B cell (primary cell): ENCODE results near the gene FTSJ3. TPM values are rescaled to one million over a fixed set of nuclear protein-coding genes. Genes with fewer than 3 reads are reported as not detected.
"Not testable (repeated sequence)": the region's sequence is repeated elsewhere in the genome, so short reads cannot be mapped to it uniquely, and the experiment has no call there.

Source experiments
- ATAC-seq: fragments of 200-7000 bp; cut with Tn5 transposase; one replicate; pipeline ENCODE4 v1.10.0; 2021; ENCODE audit warnings: low read depth, mild to moderate bottlenecking, moderate number of reproducible peaks, moderate library complexity
- CTCF ChIA-PET: fragments of 350-600 bp; sonication (Branson Sonifier 250); formaldehyde crosslinking; loops from one replicate; lab custom pipeline; 2021; ENCODE audit warnings: antibody characterized with exemption, inconsistent platforms; lab: Charles Lee
- POLR2A ChIA-PET: fragments of 350-600 bp; sonication (Branson Sonifier 250); formaldehyde crosslinking; loops from one replicate; lab custom pipeline; 2021; ENCODE audit warnings: antibody characterized with exemption; lab: Charles Lee
- DNase-seq: peaks from one replicate; pipeline ENCODE4 v3.0.0; 2013
- H2AFZ ChIP-seq: 2 replicates; pipeline ENCODE4 v1.6.1; 2012; ENCODE audit warnings: mild to moderate bottlenecking, low read depth, low read length; ENCODE audit not compliant: insufficient read depth, poor library complexity, severe bottlenecking
- H3K27ac ChIP-seq, 2 donors: 1 replicate in 1 of 2; 2 replicates in 1 of 2; pipeline ENCODE4 v1.5.1; 2012 to 2013; ENCODE audit warnings: low read length in 2 of 2, mild to moderate bottlenecking in 2 of 2, moderate library complexity in 1 of 2
- H3K27me3 ChIP-seq, 4 experiments: fragments of 200-600 bp in 1 of 4; sonication (generic) in 1 of 4; replicated peaks in 1 of 4; 1 replicate in 2 of 4; 2 replicates in 2 of 4; pipeline versions ENCODE4 v1.6.1 to v1.7.0; 2013 to 2016; ENCODE audit warnings: low read length in 3 of 4, mild to moderate bottlenecking in 2 of 4, mixed read lengths in 1 of 4, moderate library complexity in 1 of 4; ENCODE audit not compliant: insufficient read depth in 4 of 4, control insufficient read depth in 3 of 4; ENCODE audit errors: control extremely low read depth in 1 of 4
- H3K36me3 ChIP-seq, 2 experiments: replicated peaks in 1 of 2; 1 replicate in 1 of 2; 2 replicates in 1 of 2; pipeline versions ENCODE4 v1.6.1 to v1.7.1; 2013; ENCODE audit warnings: low read length in 1 of 2; ENCODE audit not compliant: insufficient read depth in 2 of 2, control insufficient read depth in 1 of 2; ENCODE audit errors: control extremely low read depth in 1 of 2, extremely low read depth in 1 of 2
- H3K4me1 ChIP-seq, 2 donors: fragments of 200-600 bp in 1 of 2; sonication (generic) in 1 of 2; 1 replicate in 1 of 2; 2 replicates in 1 of 2; pipeline versions ENCODE4 v1.5.1 to v1.6.1; 2013 to 2017; ENCODE audit warnings: low read length in 2 of 2; ENCODE audit not compliant: control insufficient read depth in 2 of 2, insufficient read depth in 2 of 2
- H3K4me2 ChIP-seq: replicated peaks from 2 replicates; pipeline ENCODE3; 2012; ENCODE audit warnings: mild to moderate bottlenecking, low read depth, low read length; ENCODE audit not compliant: poor library complexity, severe bottlenecking
- H3K4me3 ChIP-seq, 5 experiments: fragments of 200-600 bp in 1 of 5; sonication (generic) in 1 of 5; 1 replicate in 3 of 5; 2 replicates in 2 of 5; pipeline versions ENCODE4 v1.5.1 to v1.7.0; 2011 to 2016; ENCODE audit warnings: low read length in 4 of 5, mild to moderate bottlenecking in 4 of 5, low read depth in 2 of 5, control low read depth in 1 of 5, moderate library complexity in 1 of 5; ENCODE audit not compliant: insufficient read depth in 1 of 5; ENCODE audit errors: control extremely low read depth in 1 of 5, extremely low read depth in 1 of 5
- H3K79me2 ChIP-seq: fragments of 200-600 bp; sonication (generic); one replicate; pipeline ENCODE4 v1.6.0; 2016; ENCODE audit warnings: low read length; ENCODE audit not compliant: control insufficient read depth, insufficient read depth
- H3K9ac ChIP-seq: fragments of 200-600 bp; sonication (generic); 2 replicates; pipeline ENCODE4 v1.6.1; 2017; ENCODE audit warnings: mild to moderate bottlenecking, low read length, moderate library complexity
- H3K9me3 ChIP-seq, 3 donors: one replicate each; pipeline versions ENCODE4 v1.6.1 to v1.7.1; 2013; ENCODE audit warnings: low read length in 2 of 3; ENCODE audit not compliant: control insufficient read depth in 2 of 3, insufficient read depth in 1 of 3; ENCODE audit errors: control extremely low read depth in 1 of 3
- H4K20me1 ChIP-seq: 2 replicates; pipeline ENCODE4 v1.6.0; 2012; ENCODE audit warnings: mild to moderate bottlenecking, low read length; ENCODE audit not compliant: insufficient read depth, control insufficient read depth, poor library complexity, severe bottlenecking
- H3K27ac Mint-ChIP-seq: one replicate; pipeline ENCODE4 v1.8.0; 2021; ENCODE audit warnings: mixed read lengths
- H3K27me3 Mint-ChIP-seq: one replicate; pipeline ENCODE4 v1.8.0; 2021; ENCODE audit warnings: mixed read lengths
- H3K4me1 Mint-ChIP-seq: one replicate; pipeline ENCODE4 v1.8.0; 2021; ENCODE audit warnings: mixed read lengths
- H3K4me3 Mint-ChIP-seq: one replicate; pipeline ENCODE4 v1.8.0; 2021; ENCODE audit warnings: mixed read lengths
- H3K9me3 Mint-ChIP-seq: one replicate; pipeline ENCODE4 v1.8.0; 2022; ENCODE audit warnings: mixed read lengths; ENCODE audit not compliant: insufficient read depth
- CTCF ChIP-seq: fragments of 200-600 bp; IDR thresholded peaks from one replicate; pipeline ENCODE4 v1.8.0; 2022; ENCODE audit warnings: antibody characterized with exemption, mild to moderate bottlenecking
- EZH2 ChIP-seq: IDR thresholded peaks from 2 replicates; pipeline ENCODE4 v1.6.1; 2012; ENCODE audit warnings: borderline replicate concordance, low read depth, mild to moderate bottlenecking, moderate library complexity, low read length; ENCODE audit not compliant: insufficient read depth, poor library complexity, severe bottlenecking
- WGBS: methylation state at CpG from one replicate; pipeline ENCODE4 v1.1.5; 2013; ENCODE audit warnings: missing lambda C conversion rate; ENCODE audit not compliant: insufficient coverage; 5-methylcytosine and 5-hydroxymethylcytosine counted together
- intact Hi-C: fragments of 100-400 bp; cut with micrococcal nuclease; formaldehyde crosslinking; loops from one replicate; pipeline ENCODE4 v1.10.0; 2022
- polyA minus RNA-seq: library from RNA; depleted of rRNA, polyadenylated mRNA; stranded (reverse); fragments of >200 nt; gene quantifications from 2 replicates; pipeline ENCODE4 v1.2.3, GENCODE V29; 2012
- polyA plus RNA-seq: library from polyadenylated mRNA; depleted of rRNA; stranded (reverse); fragments of >200 nt; gene quantifications from 2 replicates; pipeline ENCODE4 v1.2.3, GENCODE V29; 2012
- total RNA-seq, 2 donors: library from RNA; stranded (reverse); fragments of 120-200 nt in 1 of 2; gene quantifications; 1 replicate in 1 of 2; 2 replicates in 1 of 2; pipeline versions ENCODE4 v1.2.3 to v1.2.4, GENCODE V29; 2013 to 2022

FTSJ3 gene
- total RNA-seq (75.9 and 78.2 TPM in 2 replicates), polyA plus RNA-seq (26.5 and 35.1 TPM in 2 replicates), polyA minus RNA-seq (31.0 and 43.1 TPM in 2 replicates)
- total RNA-seq (2013): 39.0 TPM

GRCh38 chr17:63827002-63827800, at the start of gene FTSJ3, which contains the start of gene PSMC5:
TSS of gene FTSJ3 (minus strand) at chr17:63827663. CDS start at chr17:63826902, 761 bp downstream.
TSS of gene PSMC5 (plus strand) at chr17:63827431. CDS start at chr17:63827491, 60 bp downstream.
- H3K4me1 Mint-ChIP-seq: peaks cover 73% of the 10 kb centered on the region
- Histone ChIP-seq H3K4me1 (peaks cover 38 to 53% of the 10 kb centered on the region in 2 donors), H2AFZ (peak within 1 kb of the TSS; percentile 92), H4K20me1 (peaks cover 5% of the 10 kb centered on the region), H3K36me3 (peaks cover 2 to 67% of the 10 kb centered on the region in 2 experiments), H3K4me2 (peak within 1 kb of the TSS; percentile 87), H3K9ac (peak within 1 kb of the TSS; percentile 80), H3K27ac (peak within 1 kb of the TSS; percentile 70 to 92), H3K79me2 (peaks cover 54% of the 10 kb centered on the region), H3K27me3 (no peaks in the 10 kb centered on the region), H3K4me3 (peak within 1 kb of the TSS; percentile 78 to 92 (median 81)), H3K9me3 (no peaks in the 10 kb centered on the region)
- DNase-seq (peak; percentile 98), ATAC-seq (peak; percentile 95)
- peak within 1 kb of the TSS; percentile 98 for H3K27ac Mint-ChIP-seq
- TF ChIP-seq EZH2 (no peak), CTCF (peak; percentile 72)
- POLR2A ChIA-PET: interaction anchor here (0.6 to 2.7 kb wide), 5 partner anchors 16 to 678 kb away, joined by 3 to 23 read pairs (median 6); partner anchors contain the start of genes CCDC47, DDX42, LIMD2 and SMARCD2
- 0% methylated on average over 52 of the region's 58 CpGs for WGBS
- H3K9me3 Mint-ChIP-seq: no peaks in the 10 kb centered on the region
- H3K4me3 Mint-ChIP-seq: peak within 1 kb of the TSS; percentile 98
- CTCF ChIA-PET: interaction anchor here (0.6 to 3.3 kb wide), 5 partner anchors 13 to 277 kb away, joined by 3 to 15 read pairs (median 4); partner anchors contain the start of gene DCAF7
- intact Hi-C loops: loop anchor here (1.0 to 5.0 kb wide), 8 partner anchors 16 to 680 kb away; partner anchors contain the start of genes CCDC47, CEP95, DDX5 and ERN1
- no peaks in the 10 kb centered on the region for H3K27me3 Mint-ChIP-seq

- H3K4me1 ChIP-seq, POLR2A ChIA-PET, H3K79me2 ChIP-seq, intact Hi-C loops, H3K9me3 Mint-ChIP-seq, DNase-seq, ATAC-seq, H3K36me3 ChIP-seq, H3K27me3 Mint-ChIP-seq, H3K4me3 Mint-ChIP-seq, H3K9me3 ChIP-seq, H2AFZ ChIP-seq, CTCF ChIA-PET, H4K20me1 ChIP-seq, H3K4me3 ChIP-seq, H3K4me2 ChIP-seq, H3K27ac Mint-ChIP-seq, H3K27me3 ChIP-seq, H3K9ac ChIP-seq, H3K27ac ChIP-seq: not testable (repeated sequence)
- peaks cover 10% of the 10 kb centered on the region for H3K4me1 Mint-ChIP-seq
- no CpG with 5 or more reads among the region's 6 CpGs for WGBS
These were observed 47.2 kb upstream of the FTSJ3 start for GRCh38 chr17:63874693-63875092.

- ATAC-seq, H3K9ac ChIP-seq, H3K4me3 Mint-ChIP-seq, H3K27ac Mint-ChIP-seq, H3K4me2 ChIP-seq, H4K20me1 ChIP-seq, H3K79me2 ChIP-seq, H3K4me1 ChIP-seq, H3K36me3 ChIP-seq, H3K9me3 Mint-ChIP-seq, H3K27me3 ChIP-seq, CTCF ChIA-PET, H3K9me3 ChIP-seq, H3K4me3 ChIP-seq, H2AFZ ChIP-seq, DNase-seq, H3K27ac ChIP-seq, H3K27me3 Mint-ChIP-seq, POLR2A ChIA-PET, intact Hi-C loops: not testable (repeated sequence)
- H3K4me1 Mint-ChIP-seq: peaks cover 10% of the 10 kb centered on the region
- WGBS: 65% methylated on average over 3 of the region's 8 CpGs
These were observed 46.7 kb upstream of the FTSJ3 start for GRCh38 chr17:63874061-63874626.
